ENCODE measurements around the gene NDUFC1.
A peak's percentile ranks its signal among the peaks of the same experiment; 100 is the strongest.

GRCh38 chr4:139241784-139242151 is 60.5 kb downstream of the NDUFC1 start:
- TF ChIP-seq RFX5 (IDR thresholded peaks at IDR 0.05; ENCODE audit: borderline replicate concordance, low read depth, low read length), result no peak
- no peak for TF ChIP-seq SP2 (IDR thresholded peaks at IDR 0.05; ENCODE audit: low read length)
- TF ChIP-seq EGR1 (IDR thresholded peaks at IDR 0.05; ENCODE audit: borderline replicate concordance, low read depth, low read length), result no peak
- 0 out of 3 replicates have a peak, but pooled peaks of 1 of the 2 experiments have one; percentile 28 for TF ChIP-seq POLR2A (IDR thresholded peaks at IDR 0.05; ENCODE audit: control extremely low read depth in 1 of 2, low read depth in 2 of 2, low read length in 2 of 2)
- no peak for TF ChIP-seq POLR2AphosphoS5 (IDR thresholded peaks at IDR 0.05; ENCODE audit: low read depth, low read length)
- no peak for TF ChIP-seq EP300 (IDR thresholded peaks at IDR 0.05; ENCODE audit: borderline replicate concordance in 1 of 2, low read depth in 2 of 2, low read length in 2 of 2)
- no peak for TF ChIP-seq CTCF (IDR thresholded peaks at IDR 0.05; ENCODE audit: control extremely low read depth in 1 of 3, insufficient read depth in 1 of 3, low read depth in 1 of 3, low read length in 3 of 3)
- TF ChIP-seq MAX (IDR thresholded peaks at IDR 0.05), result no peak
- no peak for TF ChIP-seq EZH2 (IDR thresholded peaks at IDR 0.05; ENCODE audit: low read depth, low read length, severe bottlenecking)
- no peak for TF ChIP-seq RAD21 (IDR thresholded peaks at IDR 0.05 in 1 of 2, conservative IDR thresholded peaks at IDR 0.05 in 1 of 2; ENCODE audit: low read depth in 2 of 2, low read length in 2 of 2)
